ENCODE results near the gene MBD6. TPM values are rescaled to one million over a fixed set of nuclear protein-coding genes. Genes with fewer than 3 reads are reported as not detected.

MBD6 gene
- total and polyA plus RNA-seq, 2 of the 13 experiments (the other 11 are each of a cell fraction or from before 2014, with no cell fraction given), result 4.1 to 5.9 TPM

DNA sequence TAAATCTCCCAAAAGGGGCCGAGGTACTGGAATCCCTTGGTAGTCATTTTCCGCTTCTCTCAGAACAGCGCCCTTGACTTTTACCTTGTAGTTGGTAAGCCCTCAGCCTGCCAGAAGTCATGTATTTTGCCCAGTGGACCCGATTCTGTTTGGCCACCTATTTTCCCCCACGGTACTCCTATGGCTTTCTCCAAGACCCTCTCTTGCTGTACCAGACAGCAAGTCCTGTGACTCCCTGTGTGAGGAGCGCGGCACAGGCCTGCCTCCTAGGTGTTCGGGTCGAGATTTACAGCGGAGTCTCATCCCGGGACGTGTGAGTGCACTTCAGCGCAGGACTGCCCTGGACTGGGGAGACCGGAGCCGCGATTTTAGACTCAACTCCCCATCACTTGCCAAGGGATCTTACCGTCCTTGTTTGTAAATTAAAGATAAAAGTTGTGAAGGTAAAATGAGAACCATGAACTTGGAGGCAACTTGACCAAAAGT lies 1.1 kb upstream of the MBD6 start (continued):
- TF ChIP-seq, protein P1, sequence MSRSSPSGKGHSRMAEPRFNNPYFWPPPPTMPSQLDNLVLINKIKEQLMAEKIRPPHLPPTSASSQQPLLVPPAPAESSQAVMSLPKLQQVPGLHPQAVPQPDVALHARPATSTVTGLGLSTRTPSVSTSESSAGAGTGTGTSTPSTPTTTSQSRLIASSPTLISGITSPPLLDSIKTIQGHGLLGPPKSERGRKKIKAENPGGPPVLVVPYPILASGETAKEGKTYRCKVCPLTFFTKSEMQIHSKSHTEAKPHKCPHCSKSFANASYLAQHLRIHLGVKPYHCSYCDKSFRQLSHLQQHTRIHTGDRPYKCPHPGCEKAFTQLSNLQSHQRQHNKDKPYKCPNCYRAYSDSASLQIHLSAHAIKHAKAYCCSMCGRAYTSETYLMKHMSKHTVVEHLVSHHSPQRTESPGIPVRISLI (CRISPR knock-in tag; IDR thresholded peaks at IDR 0.05; ENCODE audit: borderline replicate concordance), result no peak
- TF ChIP-seq ZNF678 (CRISPR knock-in tag; IDR thresholded peaks at IDR 0.05), result 0 out of 2 replicates have a peak, but pooled peaks have one; percentile 32
- peak; percentile 56 for TF ChIP-seq CTCF (CRISPR knock-in tag; IDR thresholded peaks at IDR 0.05)
- TF ChIP-seq, protein P2, sequence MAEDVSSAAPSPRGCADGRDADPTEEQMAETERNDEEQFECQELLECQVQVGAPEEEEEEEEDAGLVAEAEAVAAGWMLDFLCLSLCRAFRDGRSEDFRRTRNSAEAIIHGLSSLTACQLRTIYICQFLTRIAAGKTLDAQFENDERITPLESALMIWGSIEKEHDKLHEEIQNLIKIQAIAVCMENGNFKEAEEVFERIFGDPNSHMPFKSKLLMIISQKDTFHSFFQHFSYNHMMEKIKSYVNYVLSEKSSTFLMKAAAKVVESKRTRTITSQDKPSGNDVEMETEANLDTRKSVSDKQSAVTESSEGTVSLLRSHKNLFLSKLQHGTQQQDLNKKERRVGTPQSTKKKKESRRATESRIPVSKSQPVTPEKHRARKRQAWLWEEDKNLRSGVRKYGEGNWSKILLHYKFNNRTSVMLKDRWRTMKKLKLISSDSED (CRISPR knock-in tag; IDR thresholded peaks at IDR 0.05), result no peak
- TF ChIP-seq TARDBP (CRISPR knock-in tag; IDR thresholded peaks at IDR 0.05), result peak; percentile 5; the same call in 1 of the 2 replicates
- TF ChIP-seq KLF6 (CRISPR knock-in tag; IDR thresholded peaks at IDR 0.05), result no peak
- TF ChIP-seq MIXL1 (CRISPR knock-in tag; IDR thresholded peaks at IDR 0.05), result no peak
- TF ChIP-seq SP1 (IDR thresholded peaks at IDR 0.05), result no peak
- no peak for TF ChIP-seq SP1 (CRISPR knock-in tag; IDR thresholded peaks at IDR 0.05)
- no peak for TF ChIP-seq IRF1 (CRISPR knock-in tag; IDR thresholded peaks at IDR 0.05; ENCODE audit: low read depth)
- TF ChIP-seq EHMT2 (IDR thresholded peaks at IDR 0.05; ENCODE audit: borderline replicate concordance, low read depth, low read length), result no peak
- peak; percentile 22 for TF ChIP-seq ASH2L (IDR thresholded peaks at IDR 0.05; ENCODE audit: insufficient read length, low read depth, low read length)
- TF ChIP-seq POLR2AphosphoS5 (IDR thresholded peaks at IDR 0.05; ENCODE audit: low read depth, low read length), result peak; percentile 2; the same call in 1 of the 2 replicates
- 0 out of 2 replicates have a peak, but pooled peaks have one; percentile 4 for TF ChIP-seq ZSCAN30 (CRISPR knock-in tag; IDR thresholded peaks at IDR 0.05)
- peak; percentile 20; the same call in 1 of the 2 replicates for TF ChIP-seq POLR2G (IDR thresholded peaks at IDR 0.05; ENCODE audit: low read depth, low read length)
- TF ChIP-seq ZNF276 (CRISPR knock-in tag; IDR thresholded peaks at IDR 0.05; ENCODE audit: low read depth), result no peak
- TF ChIP-seq KLF11 (CRISPR knock-in tag; IDR thresholded peaks at IDR 0.05), result no peak
- TF ChIP-seq ZNF501 (CRISPR knock-in tag; IDR thresholded peaks at IDR 0.05), result 0 out of 2 replicates have a peak, but pooled peaks have one; percentile 6
- TF ChIP-seq ZNF777 (CRISPR knock-in tag; IDR thresholded peaks at IDR 0.05), result no peak
- TF ChIP-seq TBL1XR1 (IDR thresholded peaks at IDR 0.05; ENCODE audit: borderline replicate concordance, low read length, partially characterized antibody), result peak; percentile 4
- no peak for TF ChIP-seq CREM (IDR thresholded peaks at IDR 0.05)
- TF ChIP-seq CREM (CRISPR knock-in tag; IDR thresholded peaks at IDR 0.05), result no peak
- no peak for TF ChIP-seq SAFB2 (CRISPR knock-in tag; IDR thresholded peaks at IDR 0.05; ENCODE audit: borderline replicate concordance, low read depth)
- TF ChIP-seq MXI1 (IDR thresholded peaks at IDR 0.05; ENCODE audit: borderline replicate concordance, low read depth, low read length), result peak; percentile 10; the same call in 1 of the 3 replicates
- TF ChIP-seq POLR2AphosphoS2 (IDR thresholded peaks at IDR 0.05; ENCODE audit: low read depth, low read length), result 0 out of 2 replicates have a peak, but pooled peaks have one; percentile 28

Measured in HepG2 (cell line).